Astrocyte (in vitro differentiated cells and primary cell): ENCODE measurements around the gene RIMS4. TPM values are rescaled to one million over a fixed set of nuclear protein-coding genes. Genes with fewer than 3 reads are reported as not detected.
A peak's percentile ranks its signal among the peaks of the same experiment; 100 is the strongest.

Experiments
- DNase-seq: peaks from one replicate; pipeline ENCODE4 v3.0.0-alpha.2; 2010; ENCODE audit warnings: low read depth
- FAIRE-seq: peaks from 2 replicates; lab custom pipeline; 2011; peaks lifted over from hg19 to GRCh38; lab: Jason Lieb, UNC
- H2AFZ ChIP-seq: 2 replicates; pipeline ENCODE4 v1.6.0; 2012; ENCODE audit warnings: low read depth, low read length, inconsistent platforms
- H3K27ac ChIP-seq: 2 replicates; pipeline ENCODE4 v1.5.1; 2011; ENCODE audit warnings: low read depth, low read length, inconsistent platforms
- H3K27me3 ChIP-seq: 2 replicates; pipeline ENCODE4 v1.6.0; 2011; ENCODE audit warnings: low read length, inconsistent platforms; ENCODE audit not compliant: insufficient read depth
- H3K36me3 ChIP-seq: 2 replicates; pipeline ENCODE4 v1.5.1; 2011; ENCODE audit warnings: low read length, inconsistent platforms; ENCODE audit not compliant: insufficient read depth
- H3K4me1 ChIP-seq: 2 replicates; pipeline ENCODE4 v1.5.1; 2011; ENCODE audit warnings: low read length, inconsistent platforms; ENCODE audit not compliant: insufficient read depth
- H3K4me2 ChIP-seq: 2 replicates; pipeline ENCODE4 v1.6.0; 2012; ENCODE audit warnings: low read length, inconsistent platforms
- H3K4me3 ChIP-seq: 2 replicates; pipeline ENCODE4 v1.5.1; 2011; ENCODE audit warnings: low read depth, mild to moderate bottlenecking, low read length, inconsistent platforms; ENCODE audit not compliant: insufficient read depth
- H3K79me2 ChIP-seq: 2 replicates; pipeline ENCODE4 v1.6.0; 2012; ENCODE audit warnings: mild to moderate bottlenecking, low read length, inconsistent platforms; ENCODE audit not compliant: insufficient read depth
- H3K9ac ChIP-seq: 2 replicates; pipeline ENCODE4 v1.6.0; 2012; ENCODE audit warnings: mild to moderate bottlenecking, low read length, inconsistent platforms
- H3K9me3 ChIP-seq: 2 replicates; pipeline ENCODE4 v1.5.1; 2012; ENCODE audit warnings: low read depth, mild to moderate bottlenecking, low read length, inconsistent platforms; ENCODE audit not compliant: insufficient read depth
- H4K20me1 ChIP-seq: 2 replicates; pipeline ENCODE4 v1.6.0; 2012; ENCODE audit warnings: low read length, inconsistent platforms; ENCODE audit not compliant: insufficient read depth
- H3K27ac Mint-ChIP-seq: one replicate; pipeline ENCODE4 v1.8.0; 2021; ENCODE audit warnings: mild to moderate bottlenecking, mixed read lengths; ENCODE audit not compliant: unreplicated experiment
- H3K27me3 Mint-ChIP-seq: one replicate; pipeline ENCODE4 v1.8.0; 2021; ENCODE audit warnings: low read depth, mixed read lengths; ENCODE audit not compliant: unreplicated experiment
- H3K36me3 Mint-ChIP-seq: one replicate; pipeline ENCODE4 v1.8.0; 2021; ENCODE audit warnings: low read depth, mixed read lengths; ENCODE audit not compliant: unreplicated experiment
- H3K4me1 Mint-ChIP-seq: one replicate; pipeline ENCODE4 v1.8.0; 2021; ENCODE audit warnings: low read depth, mixed read lengths; ENCODE audit not compliant: unreplicated experiment
- H3K4me3 Mint-ChIP-seq: one replicate; pipeline ENCODE4 v1.8.0; 2021; ENCODE audit warnings: mild to moderate bottlenecking, moderate library complexity, mixed read lengths; ENCODE audit not compliant: unreplicated experiment
- H3K9me3 Mint-ChIP-seq: one replicate; pipeline ENCODE4 v1.8.0; 2021; ENCODE audit warnings: mild to moderate bottlenecking, mixed read lengths; ENCODE audit not compliant: unreplicated experiment
- CTCF ChIP-seq: IDR thresholded peaks from 2 replicates; pipeline ENCODE4 v1.5.1; 2011; ENCODE audit warnings: low read depth, mild to moderate bottlenecking, inconsistent platforms, low read length, moderate library complexity; ENCODE audit not compliant: insufficient read depth
- EZH2 ChIP-seq: IDR thresholded peaks from 2 replicates; pipeline ENCODE4 v1.6.1; 2012; ENCODE audit warnings: mild to moderate bottlenecking, low read length, inconsistent platforms; ENCODE audit not compliant: insufficient read depth
- total RNA-seq: library from RNA; stranded (reverse); gene quantifications from 2 replicates; pipeline ENCODE4 v1.2.1, GENCODE V29; 2021

RIMS4 gene
- total RNA-seq, 1 donor from 2014 or later = 0.48 TPM

GRCh38 chr20:44734938-44735337, 75.4 kb downstream of the RIMS4 start:
- no peak overlapping the region for H3K4me3 Mint-ChIP-seq
- Histone ChIP-seq H3K9me3 (no peaks in the 10 kb centered on the region), H2AFZ (no peak overlapping the region), H3K79me2 (no peaks in the 10 kb centered on the region), H3K27ac (no peak overlapping the region), H4K20me1 (no peaks in the 10 kb centered on the region), H3K9ac (no peak overlapping the region), H3K4me2 (no peak overlapping the region), H3K4me1 (peaks cover 11% of the 10 kb centered on the region), H3K36me3 (no peaks in the 10 kb centered on the region), H3K4me3 (no peak overlapping the region), H3K27me3 (peaks cover 7% of the 10 kb centered on the region)
- FAIRE-seq (no peak), DNase-seq (peak; percentile 30)
- peaks cover 8% of the 10 kb centered on the region for H3K9me3 Mint-ChIP-seq
- peaks cover 3% of the 10 kb centered on the region for H3K36me3 Mint-ChIP-seq
- TF ChIP-seq EZH2 (no peak), CTCF (peak; percentile 33)
- H3K27me3 Mint-ChIP-seq = no peaks in the 10 kb centered on the region
- peaks cover 37% of the 10 kb centered on the region for H3K4me1 Mint-ChIP-seq
- H3K27ac Mint-ChIP-seq = peak overlapping the region; percentile 13

GRCh38 chr20:44733341-44734069, 76.8 kb downstream of the RIMS4 start:
- Histone ChIP-seq H3K27ac (no peak overlapping the region), H3K4me3 (no peak overlapping the region), H4K20me1 (no peaks in the 10 kb centered on the region), H3K36me3 (no peaks in the 10 kb centered on the region), H3K9me3 (no peaks in the 10 kb centered on the region), H3K79me2 (no peaks in the 10 kb centered on the region), H2AFZ (no peak overlapping the region), H3K27me3 (no peaks in the 10 kb centered on the region), H3K4me2 (no peak overlapping the region), H3K9ac (no peak overlapping the region), H3K4me1 (peaks cover 24% of the 10 kb centered on the region)
- H3K27ac Mint-ChIP-seq = peak overlapping the region; percentile 36
- TF ChIP-seq CTCF (peak; percentile 88), EZH2 (no peak)
- H3K27me3 Mint-ChIP-seq = no peaks in the 10 kb centered on the region
- H3K9me3 Mint-ChIP-seq = peaks cover 3% of the 10 kb centered on the region
- no peak for DNase-seq
- H3K36me3 Mint-ChIP-seq = no peaks in the 10 kb centered on the region
- no peak overlapping the region for H3K4me3 Mint-ChIP-seq
- FAIRE-seq = no peak
- H3K4me1 Mint-ChIP-seq = peaks cover 46% of the 10 kb centered on the region

GRCh38 chr20:44732327-44732726, 78.0 kb downstream of the RIMS4 start:
- no peak overlapping the region for H3K4me3 ChIP-seq
- H2AFZ ChIP-seq = no peak overlapping the region
- Mint-ChIP-seq H3K9me3 (peaks cover 3% of the 10 kb centered on the region), H3K27ac (peak overlapping the region; percentile 63), H3K4me1 (peaks cover 48% of the 10 kb centered on the region), H3K36me3 (no peaks in the 10 kb centered on the region), H3K27me3 (no peaks in the 10 kb centered on the region), H3K4me3 (no peak overlapping the region)
- no peak for TF ChIP-seq EZH2
- no peak for TF ChIP-seq CTCF
- H3K4me2 ChIP-seq = no peak overlapping the region
- no peak overlapping the region for H3K27ac ChIP-seq
- no peak for FAIRE-seq
- H3K27me3 ChIP-seq = no peaks in the 10 kb centered on the region
- DNase-seq = peak; percentile 27
- H3K36me3 ChIP-seq = no peaks in the 10 kb centered on the region
- no peaks in the 10 kb centered on the region for H4K20me1 ChIP-seq
- no peaks in the 10 kb centered on the region for H3K9me3 ChIP-seq
- H3K9ac ChIP-seq = peak overlapping the region; percentile 28
- peaks cover 24% of the 10 kb centered on the region for H3K4me1 ChIP-seq
- H3K79me2 ChIP-seq = no peaks in the 10 kb centered on the region
